ENCODE data around the gene DESI1.

DNA sequence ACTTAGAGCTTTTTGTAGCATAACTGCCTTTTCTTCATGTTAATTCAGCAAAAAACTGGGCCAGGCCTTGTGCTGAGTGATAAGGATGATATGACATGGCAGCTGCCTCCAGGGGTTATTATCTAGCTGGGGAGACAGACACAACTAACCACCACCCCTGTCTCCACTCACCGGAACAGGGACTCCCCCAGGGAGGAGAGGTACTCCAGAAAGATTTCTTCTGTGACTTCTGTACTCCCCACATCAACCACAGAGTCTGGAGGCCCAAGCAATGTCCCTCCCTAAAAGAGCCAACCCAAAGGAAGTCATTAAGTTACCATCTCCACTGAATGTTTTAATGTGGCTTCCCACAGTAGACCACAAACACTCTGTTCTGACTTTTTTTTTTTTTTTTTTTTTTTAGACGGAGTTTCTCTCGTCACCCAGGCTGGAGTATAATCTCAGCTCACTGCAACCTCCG lies 16.9 kb downstream of the DESI1 start:
- TF ChIP-seq HDAC2 (IDR thresholded peaks at IDR 0.05) (no peak), BHLHE40 (IDR thresholded peaks at IDR 0.05; ENCODE audit: low read depth, low read length) (no peak), RAD21 (conservative IDR thresholded peaks at IDR 0.05 in 1 of 2, IDR thresholded peaks at IDR 0.05 in 1 of 2) (no peak), RCOR1 (IDR thresholded peaks at IDR 0.05; ENCODE audit: low read depth, low read length) (no peak), GATA3 (IDR thresholded peaks at IDR 0.05; ENCODE audit: borderline replicate concordance) (no peak), SMC3 (IDR thresholded peaks at IDR 0.05) (no peak), CEBPB (IDR thresholded peaks at IDR 0.05) (no peak), TP53 (CRISPR knock-in tag; IDR thresholded peaks at IDR 0.05) (no peak), POLR2A (IDR thresholded peaks at IDR 0.05; ENCODE audit: low read length) (no peak), CBX2 (IDR thresholded peaks at IDR 0.05; ENCODE audit: borderline replicate concordance, low read depth) (no peak)
- TF ChIP-seq, protein P1, sequence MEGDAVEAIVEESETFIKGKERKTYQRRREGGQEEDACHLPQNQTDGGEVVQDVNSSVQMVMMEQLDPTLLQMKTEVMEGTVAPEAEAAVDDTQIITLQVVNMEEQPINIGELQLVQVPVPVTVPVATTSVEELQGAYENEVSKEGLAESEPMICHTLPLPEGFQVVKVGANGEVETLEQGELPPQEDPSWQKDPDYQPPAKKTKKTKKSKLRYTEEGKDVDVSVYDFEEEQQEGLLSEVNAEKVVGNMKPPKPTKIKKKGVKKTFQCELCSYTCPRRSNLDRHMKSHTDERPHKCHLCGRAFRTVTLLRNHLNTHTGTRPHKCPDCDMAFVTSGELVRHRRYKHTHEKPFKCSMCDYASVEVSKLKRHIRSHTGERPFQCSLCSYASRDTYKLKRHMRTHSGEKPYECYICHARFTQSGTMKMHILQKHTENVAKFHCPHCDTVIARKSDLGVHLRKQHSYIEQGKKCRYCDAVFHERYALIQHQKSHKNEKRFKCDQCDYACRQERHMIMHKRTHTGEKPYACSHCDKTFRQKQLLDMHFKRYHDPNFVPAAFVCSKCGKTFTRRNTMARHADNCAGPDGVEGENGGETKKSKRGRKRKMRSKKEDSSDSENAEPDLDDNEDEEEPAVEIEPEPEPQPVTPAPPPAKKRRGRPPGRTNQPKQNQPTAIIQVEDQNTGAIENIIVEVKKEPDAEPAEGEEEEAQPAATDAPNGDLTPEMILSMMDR (IDR thresholded peaks at IDR 0.05) = no peak
- TF ChIP-seq, protein P2, sequence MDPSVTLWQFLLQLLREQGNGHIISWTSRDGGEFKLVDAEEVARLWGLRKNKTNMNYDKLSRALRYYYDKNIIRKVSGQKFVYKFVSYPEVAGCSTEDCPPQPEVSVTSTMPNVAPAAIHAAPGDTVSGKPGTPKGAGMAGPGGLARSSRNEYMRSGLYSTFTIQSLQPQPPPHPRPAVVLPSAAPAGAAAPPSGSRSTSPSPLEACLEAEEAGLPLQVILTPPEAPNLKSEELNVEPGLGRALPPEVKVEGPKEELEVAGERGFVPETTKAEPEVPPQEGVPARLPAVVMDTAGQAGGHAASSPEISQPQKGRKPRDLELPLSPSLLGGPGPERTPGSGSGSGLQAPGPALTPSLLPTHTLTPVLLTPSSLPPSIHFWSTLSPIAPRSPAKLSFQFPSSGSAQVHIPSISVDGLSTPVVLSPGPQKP (IDR thresholded peaks at IDR 0.05; ENCODE audit: low read depth, low read length) = no peak

Measured in A549 (cell line).